HEK293 (cell line): ENCODE measurements around the gene ITPR2.

Source experiments
- CTCF ChIA-PET: fragments of 350-600 bp; formaldehyde crosslinking; extraction: SDS; loops from one replicate; lab custom pipeline; 2021; ENCODE audit warnings: antibody characterized with exemption; lab: Yijun Ruan, JAX
- POLR2A ChIA-PET: fragments of 300-600 bp; formaldehyde crosslinking; extraction: SDS; loops from one replicate; lab custom pipeline; 2020; ENCODE audit warnings: antibody characterized with exemption, inconsistent platforms; lab: Yijun Ruan, JAX
- H3K27ac ChIP-seq: fragments of 200-500 bp; sonication (Bioruptor generic); 2 replicates; pipeline ENCODE4 v1.5.1; 2014; ENCODE audit warnings: low read depth, low read length, control low read depth, inconsistent platforms; ENCODE audit errors: extremely low read depth
- H3K36me3 ChIP-seq, 2 experiments: fragments of 200-500 bp in 1 of 2; sonication (Bioruptor generic) in 1 of 2; 1 replicate in 1 of 2; 2 replicates in 1 of 2; pipeline ENCODE4 v1.5.1; 2014 to 2017; ENCODE audit warnings: inconsistent platforms in 2 of 2, low read length in 2 of 2; ENCODE audit not compliant: control insufficient read depth in 2 of 2, insufficient read depth in 1 of 2
- H3K4me1 ChIP-seq: fragments of 200-500 bp; sonication (Bioruptor generic); 2 replicates; pipeline ENCODE4 v1.5.1; 2014; ENCODE audit warnings: mild to moderate bottlenecking, low read length, inconsistent platforms; ENCODE audit not compliant: control insufficient read depth, insufficient read depth
- H3K4me3 ChIP-seq: 2 replicates; pipeline ENCODE4 v1.5.1; 2011; ENCODE audit warnings: low read depth, mild to moderate bottlenecking, control low read depth, low read length, moderate library complexity
- H3K9me3 ChIP-seq: fragments of 200-500 bp; sonication (Bioruptor generic); 2 replicates; pipeline ENCODE4 v1.5.1; 2014; ENCODE audit warnings: low read depth, low read length, inconsistent platforms; ENCODE audit not compliant: control insufficient read depth, insufficient read depth
- EGR2 ChIP-seq: fragments of 450-650 bp; formaldehyde crosslinking; IDR thresholded peaks from 2 replicates; pipeline ENCODE4 v1.5.1; 2016; ENCODE audit warnings: low read depth, missing biosample characterization, missing genetic modification characterization
- FEZF1 ChIP-seq: fragments of 450-650 bp; formaldehyde crosslinking; IDR thresholded peaks from 2 replicates; pipeline ENCODE4 v1.5.1; 2016; ENCODE audit warnings: missing biosample characterization, missing genetic modification characterization
- REPIN1 ChIP-seq: fragments of 450-650 bp; formaldehyde crosslinking; IDR thresholded peaks from 2 replicates; pipeline ENCODE4 v1.5.1; 2017; ENCODE audit warnings: missing biosample characterization, missing genetic modification characterization, low read depth
- TCF7L2 ChIP-seq: IDR thresholded peaks from 2 replicates; pipeline ENCODE4 v1.6.1; 2011; ENCODE audit warnings: low read depth, mild to moderate bottlenecking, inconsistent platforms, low read length, moderate library complexity, borderline replicate concordance
- YY1 ChIP-seq: fragments of 450-650 bp; formaldehyde crosslinking; IDR thresholded peaks from 2 replicates; pipeline ENCODE4 v1.5.1; 2018; ENCODE audit warnings: missing biosample characterization, missing genetic modification characterization
- ZBTB20 ChIP-seq: fragments of 450-650 bp; formaldehyde crosslinking; IDR thresholded peaks from 2 replicates; pipeline ENCODE4 v1.5.1; 2016; ENCODE audit warnings: missing biosample characterization, missing genetic modification characterization
- ZBTB21 ChIP-seq: fragments of 450-650 bp; formaldehyde crosslinking; IDR thresholded peaks from 2 replicates; pipeline ENCODE4 v1.5.1; 2017; ENCODE audit warnings: missing biosample characterization, missing genetic modification characterization
- ZBTB7A ChIP-seq: fragments of 450-650 bp; formaldehyde crosslinking; IDR thresholded peaks from 2 replicates; pipeline ENCODE4 v1.5.1; 2016; ENCODE audit warnings: low read depth, missing biosample characterization, missing genetic modification characterization
- ZBTB8A ChIP-seq: fragments of 450-650 bp; formaldehyde crosslinking; IDR thresholded peaks from 2 replicates; pipeline ENCODE4 v1.5.1; 2016; ENCODE audit warnings: missing biosample characterization, missing genetic modification characterization
- ZFP41 ChIP-seq: fragments of 450-650 bp; formaldehyde crosslinking; IDR thresholded peaks from 2 replicates; pipeline ENCODE4 v1.5.1; 2016; ENCODE audit warnings: missing biosample characterization, missing genetic modification characterization, borderline replicate concordance
- ZIC2 ChIP-seq: fragments of 450-650 bp; formaldehyde crosslinking; IDR thresholded peaks from 2 replicates; pipeline ENCODE4 v1.5.1; 2016; ENCODE audit warnings: missing biosample characterization, missing genetic modification characterization
- ZNF121 ChIP-seq: fragments of 450-650 bp; formaldehyde crosslinking; IDR thresholded peaks from 2 replicates; pipeline ENCODE4 v1.5.1; 2016; ENCODE audit warnings: missing biosample characterization, missing genetic modification characterization
- ZNF223 ChIP-seq: fragments of 450-650 bp; formaldehyde crosslinking; IDR thresholded peaks from 2 replicates; pipeline ENCODE4 v1.5.1; 2016; ENCODE audit warnings: missing biosample characterization, missing genetic modification characterization
- ZNF366 ChIP-seq: fragments of 450-650 bp; formaldehyde crosslinking; conservative IDR thresholded peaks from 2 replicates; pipeline ENCODE4 v1.5.1; 2016; ENCODE audit warnings: missing biosample characterization, missing genetic modification characterization
- ZNF394 ChIP-seq: fragments of 450-650 bp; formaldehyde crosslinking; IDR thresholded peaks from 2 replicates; pipeline ENCODE4 v1.5.1; 2016; ENCODE audit warnings: missing biosample characterization, missing genetic modification characterization, mild to moderate bottlenecking, moderate library complexity, borderline replicate concordance
- ZNF501 ChIP-seq: fragments of 450-650 bp; formaldehyde crosslinking; IDR thresholded peaks from 2 replicates; pipeline ENCODE4 v1.5.1; 2016; ENCODE audit warnings: missing biosample characterization, missing genetic modification characterization
- ZNF621 ChIP-seq: fragments of 450-650 bp; formaldehyde crosslinking; IDR thresholded peaks from 2 replicates; pipeline ENCODE4 v1.5.1; 2017; ENCODE audit warnings: missing biosample characterization, missing genetic modification characterization
- ZNF660 ChIP-seq: fragments of 450-650 bp; IDR thresholded peaks from 2 replicates; pipeline ENCODE4 v1.5.1; 2018; ENCODE audit warnings: missing biosample characterization, mild to moderate bottlenecking, missing genetic modification characterization
- ZNF677 ChIP-seq: fragments of 450-650 bp; IDR thresholded peaks from 2 replicates; pipeline ENCODE4 v1.5.0; 2018; ENCODE audit warnings: missing biosample characterization, mild to moderate bottlenecking, missing genetic modification characterization, moderate library complexity
- ZNF768 ChIP-seq: fragments of 450-650 bp; formaldehyde crosslinking; IDR thresholded peaks from 2 replicates; pipeline ENCODE4 v1.5.1; 2018; ENCODE audit warnings: missing biosample characterization, mild to moderate bottlenecking, missing genetic modification characterization
- ZXDB ChIP-seq: fragments of 450-650 bp; formaldehyde crosslinking; IDR thresholded peaks from 2 replicates; pipeline ENCODE4 v1.5.1; 2016; ENCODE audit warnings: missing biosample characterization, missing genetic modification characterization
- TF ChIP-seq, protein P1 (sequence below): fragments of 450-650 bp; formaldehyde crosslinking; IDR thresholded peaks from 2 replicates; pipeline ENCODE4 v1.5.1; 2017; ENCODE audit warnings: missing biosample characterization, missing genetic modification characterization
- TF ChIP-seq, protein P2 (sequence below): fragments of 450-650 bp; formaldehyde crosslinking; IDR thresholded peaks from 2 replicates; pipeline ENCODE4 v1.5.1; 2016; ENCODE audit warnings: missing biosample characterization, missing genetic modification characterization
- TF ChIP-seq, protein P3 (sequence below): fragments of 450-650 bp; formaldehyde crosslinking; IDR thresholded peaks from 2 replicates; pipeline ENCODE4 v1.5.1; 2016; ENCODE audit warnings: missing biosample characterization, missing genetic modification characterization
- TF ChIP-seq, protein P4 (sequence below): fragments of 450-650 bp; formaldehyde crosslinking; IDR thresholded peaks from 2 replicates; pipeline ENCODE4 v1.5.1; 2016; ENCODE audit warnings: missing biosample characterization, missing genetic modification characterization
- TF ChIP-seq, protein P5 (sequence below): fragments of 450-650 bp; formaldehyde crosslinking; IDR thresholded peaks from 2 replicates; pipeline ENCODE4; 2016; ENCODE audit warnings: missing biosample characterization, missing genetic modification characterization

The ITPR2 gene

DNA sequence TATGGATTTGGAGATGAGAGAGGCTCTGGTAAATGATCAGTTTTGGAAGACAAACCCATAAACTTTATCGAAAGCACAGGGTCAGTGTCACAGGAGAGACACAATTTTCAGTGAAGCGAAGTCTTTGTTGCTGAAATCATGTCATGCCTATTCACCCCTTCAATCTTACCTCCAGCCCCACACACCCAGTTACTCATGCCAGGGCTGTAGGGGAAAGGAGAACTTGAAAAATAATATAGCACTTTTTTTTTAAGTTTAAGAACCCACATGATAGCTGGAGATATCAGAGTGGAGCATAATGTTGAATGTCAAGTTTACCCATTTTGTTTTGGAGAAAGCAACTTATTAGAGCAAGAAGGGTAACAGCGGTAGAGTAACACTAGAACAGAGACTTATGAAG is 530.2 kb downstream of the ITPR2 start:
- Histone ChIP-seq H3K4me3 (no peak overlapping the region), H3K9me3 (no peaks in the 10 kb centered on the region), H3K4me1 (peaks cover 2% of the 10 kb centered on the region; the same call in 1 of the 2 replicates), H3K36me3 (no peaks in the 10 kb centered on the region)
- CTCF ChIA-PET = interaction anchor here (0.9 kb wide), 1 partner anchor 27 kb away, joined by 7 read pairs; no protein-coding TSS in a partner anchor
- TF ChIP-seq ZBTB7A (tag by site-specific recombination) (no peak), ZNF677 (tag by site-specific recombination) (no peak), ZBTB20 (tag by site-specific recombination) (no peak), ZBTB8A (tag by site-specific recombination) (no peak), ZBTB21 (no peak), FEZF1 (tag by site-specific recombination) (no peak), ZNF768 (tag by site-specific recombination) (no peak), ZNF621 (tag by site-specific recombination) (no peak), ZNF223 (tag by site-specific recombination) (no peak), YY1 (no peak), TCF7L2 (no peak), ZXDB (tag by site-specific recombination) (no peak), ZNF394 (no peak), ZNF121 (tag by site-specific recombination) (no peak), ZNF366 (tag by site-specific recombination) (no peak)
- TF ChIP-seq, protein P1, sequence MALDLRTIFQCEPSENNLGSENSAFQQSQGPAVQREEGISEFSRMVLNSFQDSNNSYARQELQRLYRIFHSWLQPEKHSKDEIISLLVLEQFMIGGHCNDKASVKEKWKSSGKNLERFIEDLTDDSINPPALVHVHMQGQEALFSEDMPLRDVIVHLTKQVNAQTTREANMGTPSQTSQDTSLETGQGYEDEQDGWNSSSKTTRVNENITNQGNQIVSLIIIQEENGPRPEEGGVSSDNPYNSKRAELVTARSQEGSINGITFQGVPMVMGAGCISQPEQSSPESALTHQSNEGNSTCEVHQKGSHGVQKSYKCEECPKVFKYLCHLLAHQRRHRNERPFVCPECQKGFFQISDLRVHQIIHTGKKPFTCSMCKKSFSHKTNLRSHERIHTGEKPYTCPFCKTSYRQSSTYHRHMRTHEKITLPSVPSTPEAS (tag by site-specific recombination) = no peak
- TF ChIP-seq, protein P2, sequence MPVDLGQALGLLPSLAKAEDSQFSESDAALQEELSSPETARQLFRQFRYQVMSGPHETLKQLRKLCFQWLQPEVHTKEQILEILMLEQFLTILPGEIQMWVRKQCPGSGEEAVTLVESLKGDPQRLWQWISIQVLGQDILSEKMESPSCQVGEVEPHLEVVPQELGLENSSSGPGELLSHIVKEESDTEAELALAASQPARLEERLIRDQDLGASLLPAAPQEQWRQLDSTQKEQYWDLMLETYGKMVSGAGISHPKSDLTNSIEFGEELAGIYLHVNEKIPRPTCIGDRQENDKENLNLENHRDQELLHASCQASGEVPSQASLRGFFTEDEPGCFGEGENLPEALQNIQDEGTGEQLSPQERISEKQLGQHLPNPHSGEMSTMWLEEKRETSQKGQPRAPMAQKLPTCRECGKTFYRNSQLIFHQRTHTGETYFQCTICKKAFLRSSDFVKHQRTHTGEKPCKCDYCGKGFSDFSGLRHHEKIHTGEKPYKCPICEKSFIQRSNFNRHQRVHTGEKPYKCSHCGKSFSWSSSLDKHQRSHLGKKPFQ (tag by site-specific recombination) = no peak
- TF ChIP-seq, all 188 proteins: peak for 0
- no peak overlapping the region for H3K27ac ChIP-seq
- POLR2A ChIA-PET = no interaction called here

DNA sequence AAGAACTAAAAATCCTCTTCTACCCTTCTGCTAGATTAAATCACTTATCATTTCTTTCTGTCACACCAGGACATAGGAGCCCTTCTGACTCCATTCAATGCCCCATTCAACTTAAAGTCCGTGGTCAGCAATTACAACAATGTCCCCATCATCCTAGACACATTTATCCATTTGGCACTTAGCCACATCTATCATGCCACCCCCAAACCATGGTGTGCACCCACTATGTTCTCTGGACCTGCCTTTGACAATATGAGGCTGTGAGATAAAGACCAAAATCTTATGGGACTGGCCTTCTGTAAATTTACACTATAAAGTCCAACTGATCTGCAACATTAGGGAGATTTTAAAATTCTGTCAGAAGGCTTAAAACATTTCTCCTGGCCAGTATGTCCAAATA is 533.2 kb downstream of the ITPR2 start:
- no peak overlapping the region for H3K4me3 ChIP-seq
- no peak for TF ChIP-seq ZIC2
- TF ChIP-seq, protein P3, sequence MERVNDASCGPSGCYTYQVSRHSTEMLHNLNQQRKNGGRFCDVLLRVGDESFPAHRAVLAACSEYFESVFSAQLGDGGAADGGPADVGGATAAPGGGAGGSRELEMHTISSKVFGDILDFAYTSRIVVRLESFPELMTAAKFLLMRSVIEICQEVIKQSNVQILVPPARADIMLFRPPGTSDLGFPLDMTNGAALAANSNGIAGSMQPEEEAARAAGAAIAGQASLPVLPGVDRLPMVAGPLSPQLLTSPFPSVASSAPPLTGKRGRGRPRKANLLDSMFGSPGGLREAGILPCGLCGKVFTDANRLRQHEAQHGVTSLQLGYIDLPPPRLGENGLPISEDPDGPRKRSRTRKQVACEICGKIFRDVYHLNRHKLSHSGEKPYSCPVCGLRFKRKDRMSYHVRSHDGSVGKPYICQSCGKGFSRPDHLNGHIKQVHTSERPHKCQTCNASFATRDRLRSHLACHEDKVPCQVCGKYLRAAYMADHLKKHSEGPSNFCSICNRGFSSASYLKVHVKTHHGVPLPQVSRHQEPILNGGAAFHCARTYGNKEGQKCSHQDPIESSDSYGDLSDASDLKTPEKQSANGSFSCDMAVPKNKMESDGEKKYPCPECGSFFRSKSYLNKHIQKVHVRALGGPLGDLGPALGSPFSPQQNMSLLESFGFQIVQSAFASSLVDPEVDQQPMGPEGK (tag by site-specific recombination) = no peak
- TF ChIP-seq ZNF501 = no peak
- TF ChIP-seq, protein P4, sequence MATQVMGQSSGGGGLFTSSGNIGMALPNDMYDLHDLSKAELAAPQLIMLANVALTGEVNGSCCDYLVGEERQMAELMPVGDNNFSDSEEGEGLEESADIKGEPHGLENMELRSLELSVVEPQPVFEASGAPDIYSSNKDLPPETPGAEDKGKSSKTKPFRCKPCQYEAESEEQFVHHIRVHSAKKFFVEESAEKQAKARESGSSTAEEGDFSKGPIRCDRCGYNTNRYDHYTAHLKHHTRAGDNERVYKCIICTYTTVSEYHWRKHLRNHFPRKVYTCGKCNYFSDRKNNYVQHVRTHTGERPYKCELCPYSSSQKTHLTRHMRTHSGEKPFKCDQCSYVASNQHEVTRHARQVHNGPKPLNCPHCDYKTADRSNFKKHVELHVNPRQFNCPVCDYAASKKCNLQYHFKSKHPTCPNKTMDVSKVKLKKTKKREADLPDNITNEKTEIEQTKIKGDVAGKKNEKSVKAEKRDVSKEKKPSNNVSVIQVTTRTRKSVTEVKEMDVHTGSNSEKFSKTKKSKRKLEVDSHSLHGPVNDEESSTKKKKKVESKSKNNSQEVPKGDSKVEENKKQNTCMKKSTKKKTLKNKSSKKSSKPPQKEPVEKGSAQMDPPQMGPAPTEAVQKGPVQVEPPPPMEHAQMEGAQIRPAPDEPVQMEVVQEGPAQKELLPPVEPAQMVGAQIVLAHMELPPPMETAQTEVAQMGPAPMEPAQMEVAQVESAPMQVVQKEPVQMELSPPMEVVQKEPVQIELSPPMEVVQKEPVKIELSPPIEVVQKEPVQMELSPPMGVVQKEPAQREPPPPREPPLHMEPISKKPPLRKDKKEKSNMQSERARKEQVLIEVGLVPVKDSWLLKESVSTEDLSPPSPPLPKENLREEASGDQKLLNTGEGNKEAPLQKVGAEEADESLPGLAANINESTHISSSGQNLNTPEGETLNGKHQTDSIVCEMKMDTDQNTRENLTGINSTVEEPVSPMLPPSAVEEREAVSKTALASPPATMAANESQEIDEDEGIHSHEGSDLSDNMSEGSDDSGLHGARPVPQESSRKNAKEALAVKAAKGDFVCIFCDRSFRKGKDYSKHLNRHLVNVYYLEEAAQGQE (tag by site-specific recombination) = no peak
- no peak for TF ChIP-seq REPIN1 (tag by site-specific recombination)
- TF ChIP-seq ZNF660 (tag by site-specific recombination) = no peak
- TF ChIP-seq, protein P5, sequence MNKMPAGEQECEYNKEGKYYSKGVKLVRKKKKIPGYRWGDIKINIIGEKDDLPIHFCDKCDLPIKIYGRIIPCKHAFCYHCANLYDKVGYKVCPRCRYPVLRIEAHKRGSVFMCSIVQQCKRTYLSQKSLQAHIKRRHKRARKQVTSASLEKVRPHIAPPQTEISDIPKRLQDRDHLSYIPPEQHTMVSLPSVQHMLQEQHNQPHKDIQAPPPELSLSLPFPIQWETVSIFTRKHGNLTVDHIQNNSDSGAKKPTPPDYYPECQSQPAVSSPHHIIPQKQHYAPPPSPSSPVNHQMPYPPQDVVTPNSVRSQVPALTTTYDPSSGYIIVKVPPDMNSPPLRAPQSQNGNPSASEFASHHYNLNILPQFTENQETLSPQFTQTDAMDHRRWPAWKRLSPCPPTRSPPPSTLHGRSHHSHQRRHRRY (tag by site-specific recombination) = no peak
- no peak for TF ChIP-seq ZFP41
- no peak for TF ChIP-seq EGR2 (tag by site-specific recombination)
- H3K27ac ChIP-seq = no peak overlapping the region
- H3K4me1 ChIP-seq = peaks cover 2% of the 10 kb centered on the region; the same call in 1 of the 2 replicates
- POLR2A ChIA-PET = no interaction called here
- CTCF ChIA-PET = no interaction called here
- no peaks in the 10 kb centered on the region for H3K36me3 ChIP-seq
- H3K9me3 ChIP-seq = no peaks in the 10 kb centered on the region
